ENCODE data around the gene SDHC.
A peak's percentile ranks its signal among the peaks of the same experiment; 100 is the strongest.

Gene SDHC, protein sequence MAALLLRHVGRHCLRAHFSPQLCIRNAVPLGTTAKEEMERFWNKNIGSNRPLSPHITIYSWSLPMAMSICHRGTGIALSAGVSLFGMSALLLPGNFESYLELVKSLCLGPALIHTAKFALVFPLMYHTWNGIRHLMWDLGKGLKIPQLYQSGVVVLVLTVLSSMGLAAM

DNA sequence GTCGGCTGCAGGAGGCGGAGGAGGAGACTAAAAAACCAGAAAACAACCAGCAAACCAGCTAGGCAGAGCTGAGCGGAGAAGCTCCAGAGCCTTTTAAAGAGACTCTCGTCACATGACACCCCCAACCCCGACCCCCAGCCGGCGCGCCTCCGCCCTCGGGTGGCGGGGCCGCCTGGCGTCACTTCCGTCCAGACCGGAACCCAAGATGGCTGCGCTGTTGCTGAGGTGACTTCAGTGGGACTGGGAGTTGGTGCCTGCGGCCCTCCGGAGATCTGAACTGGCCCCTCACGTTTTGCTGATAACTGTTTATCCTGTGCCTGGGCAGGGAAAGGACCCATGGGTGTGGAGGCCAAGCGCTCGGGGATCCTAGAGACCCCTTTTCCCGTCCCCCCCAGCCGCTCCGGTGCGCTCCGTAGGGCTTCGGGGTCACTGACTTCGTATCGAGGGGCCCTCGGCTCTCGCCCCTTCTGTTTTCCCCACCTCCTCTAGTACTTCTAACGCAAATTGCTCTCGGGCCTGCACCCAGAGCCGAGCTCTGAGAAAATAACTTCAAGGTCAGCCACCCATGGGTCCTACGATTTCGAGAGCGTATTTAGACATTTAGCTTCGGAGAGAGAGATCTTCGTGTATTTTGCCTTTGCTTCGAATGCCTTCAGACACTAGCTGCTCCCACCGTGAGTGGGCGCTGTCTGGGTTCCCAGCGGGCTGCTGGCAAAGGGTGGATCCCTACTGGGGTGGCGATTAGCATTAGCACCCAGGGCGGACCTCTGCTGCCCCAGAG is at the start of gene SDHC:
TSS of gene SDHC (plus strand) at position 181 of the 781 bp plus-strand sequence. CDS start at position 206, 25 bp downstream.
- Mint-ChIP-seq H3K4me3 (peak within 1 kb of the TSS; percentile 99), H3K4me1 (ENCODE audit: low read depth) (peaks cover 26% of the 10 kb centered on the region), H3K27ac (peak within 1 kb of the TSS; percentile 97), H3K36me3 (ENCODE audit: low read depth) (peaks cover 3% of the 10 kb centered on the region), H3K27me3 (ENCODE audit: low read depth) (peaks cover 6% of the 10 kb centered on the region), H3K9me3 (no peaks in the 10 kb centered on the region)
- DNase-seq (ENCODE audit: low spot score) = peak; percentile 87

DNA sequence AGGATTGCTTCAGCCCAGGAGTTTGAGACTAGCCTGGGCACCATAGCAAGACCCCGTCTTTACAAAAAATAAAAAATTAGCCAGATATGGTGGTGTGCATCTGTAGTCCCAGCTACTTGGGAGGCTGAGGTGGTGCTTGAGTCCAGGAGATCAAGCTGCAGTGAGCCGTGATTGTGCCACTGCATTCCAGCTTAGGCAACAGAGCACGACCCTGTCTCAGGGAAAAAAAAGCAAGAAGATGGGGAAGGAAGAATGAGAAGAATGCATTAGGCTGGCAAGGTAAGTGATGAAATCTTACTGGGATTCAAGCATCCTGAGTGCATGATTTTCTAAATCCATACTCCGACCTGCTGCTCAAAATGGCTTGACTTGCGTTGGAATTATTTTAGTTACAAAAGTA is 48.9 kb upstream of the SDHC start:
- Mint-ChIP-seq H3K4me3 (no peak overlapping the region), H3K36me3 (ENCODE audit: low read depth) (no peaks in the 10 kb centered on the region), H3K27ac (no peak overlapping the region), H3K9me3 (no peaks in the 10 kb centered on the region), H3K27me3 (ENCODE audit: low read depth) (peaks cover 23% of the 10 kb centered on the region), H3K4me1 (ENCODE audit: low read depth) (peaks cover 3% of the 10 kb centered on the region)
- no peak for DNase-seq (ENCODE audit: low spot score)

DNA sequence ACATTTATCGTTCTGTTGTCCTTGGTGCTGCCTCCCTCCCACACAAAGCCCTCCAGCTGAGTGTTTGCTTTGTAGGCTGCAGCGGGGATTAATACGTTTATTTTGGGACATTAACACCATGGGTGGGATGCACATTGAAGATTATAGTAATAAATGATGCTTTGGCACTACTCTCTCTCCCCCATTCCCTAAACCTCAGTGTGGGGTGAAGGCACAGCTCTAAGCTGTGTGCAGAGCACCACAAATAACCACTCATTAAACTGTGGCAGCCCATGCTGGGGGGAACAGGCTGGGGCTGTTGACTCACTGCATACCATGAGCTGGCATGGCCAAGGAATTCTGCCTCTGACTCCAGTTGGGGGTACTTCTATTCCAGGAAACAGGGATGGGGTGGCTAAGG is 48.0 kb upstream of the SDHC start:
- Mint-ChIP-seq H3K4me1 (ENCODE audit: low read depth) (peaks cover 3% of the 10 kb centered on the region), H3K27ac (no peak overlapping the region), H3K27me3 (ENCODE audit: low read depth) (peaks cover 15% of the 10 kb centered on the region), H3K36me3 (ENCODE audit: low read depth) (no peaks in the 10 kb centered on the region), H3K9me3 (no peaks in the 10 kb centered on the region), H3K4me3 (no peak overlapping the region)
- no peak for DNase-seq (ENCODE audit: low spot score)

DNA sequence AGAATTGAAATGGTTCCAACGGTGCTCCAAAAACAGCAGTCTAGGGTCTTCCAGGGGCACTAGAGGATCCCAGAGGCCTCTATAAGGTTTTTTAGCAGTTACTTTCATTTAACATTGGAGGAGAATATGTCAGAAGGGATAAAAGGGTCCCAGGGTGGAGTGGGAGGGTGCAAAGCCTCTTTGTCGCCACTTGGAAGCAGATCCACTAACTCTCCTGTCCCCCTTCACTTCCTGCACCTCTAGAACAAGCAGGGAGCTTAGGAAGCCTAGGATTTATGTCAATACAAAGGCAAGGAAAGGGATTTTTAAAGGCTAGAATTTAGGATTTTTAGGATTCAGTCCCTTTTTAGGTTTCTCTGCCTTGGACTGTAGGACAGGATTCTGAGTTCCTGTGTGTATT is 47.3 kb upstream of the SDHC start:
- no peak for DNase-seq (ENCODE audit: low spot score)
- Mint-ChIP-seq H3K4me3 (no peak overlapping the region), H3K4me1 (ENCODE audit: low read depth) (peaks cover 3% of the 10 kb centered on the region), H3K27ac (no peak overlapping the region), H3K36me3 (ENCODE audit: low read depth) (no peaks in the 10 kb centered on the region), H3K9me3 (no peaks in the 10 kb centered on the region), H3K27me3 (ENCODE audit: low read depth) (peaks cover 11% of the 10 kb centered on the region)

DNA sequence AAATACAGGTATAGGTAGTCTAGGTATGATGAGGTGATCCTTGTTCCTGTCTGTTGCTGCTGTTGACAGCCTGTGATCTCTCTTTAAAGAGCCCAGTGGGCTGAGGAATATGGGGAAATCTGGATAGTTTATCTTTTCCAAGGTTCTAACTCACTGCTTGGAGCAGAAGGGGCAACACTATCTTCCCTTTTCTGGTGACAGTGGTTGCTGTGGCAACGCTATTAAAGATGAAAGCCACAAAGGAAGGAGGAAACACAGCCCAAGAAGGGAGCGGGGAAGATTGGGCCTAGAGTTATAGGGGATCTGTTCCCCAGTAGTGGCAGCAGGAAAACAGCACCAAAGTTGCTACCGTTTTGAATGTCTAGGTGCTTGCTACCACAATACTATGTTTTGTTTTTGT is 46.9 kb upstream of the SDHC start:
- Mint-ChIP-seq H3K9me3 (no peaks in the 10 kb centered on the region), H3K4me1 (ENCODE audit: low read depth) (peaks cover 3% of the 10 kb centered on the region), H3K36me3 (ENCODE audit: low read depth) (no peaks in the 10 kb centered on the region), H3K4me3 (no peak overlapping the region), H3K27me3 (ENCODE audit: low read depth) (peaks cover 9% of the 10 kb centered on the region), H3K27ac (no peak overlapping the region)
- no peak for DNase-seq (ENCODE audit: low spot score)

DNA sequence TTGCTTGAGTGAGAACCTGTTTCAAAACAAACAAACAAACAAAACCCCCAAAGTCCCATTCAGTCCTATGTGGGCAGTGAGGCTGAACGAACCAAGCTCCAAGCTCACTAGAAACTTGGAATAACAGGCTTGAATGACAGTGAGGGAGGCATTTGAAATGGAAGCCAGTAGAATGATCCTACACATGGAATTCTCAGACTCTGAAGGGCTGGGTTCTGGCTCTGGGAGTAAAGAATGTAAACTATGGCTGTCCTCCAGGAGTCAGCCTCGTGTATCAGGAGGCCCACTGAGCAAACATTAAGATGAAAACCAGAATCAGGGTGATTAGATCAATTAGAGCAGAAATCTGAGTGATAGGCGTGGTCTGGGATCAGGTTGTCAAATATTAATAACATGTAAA is 40.8 kb upstream of the SDHC start:
- H3K9me3 Mint-ChIP-seq = no peaks in the 10 kb centered on the region
- no peaks in the 10 kb centered on the region for H3K4me1 Mint-ChIP-seq (ENCODE audit: low read depth)
- no peak overlapping the region for H3K4me3 Mint-ChIP-seq
- no peak overlapping the region for H3K27ac Mint-ChIP-seq
- H3K27me3 Mint-ChIP-seq (ENCODE audit: low read depth) = peaks cover 24% of the 10 kb centered on the region
- no peak for DNase-seq (ENCODE audit: low spot score)
- H3K36me3 Mint-ChIP-seq (ENCODE audit: low read depth) = no peaks in the 10 kb centered on the region

DNA sequence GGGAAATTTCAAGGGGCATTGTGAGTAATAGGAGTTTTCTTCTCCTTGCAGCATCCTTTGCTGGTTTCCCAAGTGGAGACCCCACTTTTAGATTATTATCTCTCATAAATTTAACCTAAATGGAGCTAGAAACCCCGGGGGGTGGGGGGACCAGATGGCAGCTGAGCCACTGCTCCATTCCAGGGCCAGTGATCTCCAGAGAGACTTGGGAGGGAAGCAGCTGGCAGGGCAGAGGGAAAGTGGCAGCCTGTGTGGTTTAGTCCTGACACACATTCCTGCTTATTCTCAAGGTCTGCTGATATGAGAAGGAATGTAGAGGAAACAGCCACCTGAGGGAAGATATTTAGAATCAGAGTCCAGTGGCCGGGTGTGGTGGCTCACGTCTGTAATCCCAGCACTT is 39.3 kb upstream of the SDHC start:
- no peaks in the 10 kb centered on the region for H3K36me3 Mint-ChIP-seq (ENCODE audit: low read depth)
- H3K27me3 Mint-ChIP-seq (ENCODE audit: low read depth) = peaks cover 34% of the 10 kb centered on the region
- DNase-seq (ENCODE audit: low spot score) = no peak
- no peak overlapping the region for H3K4me3 Mint-ChIP-seq
- H3K27ac Mint-ChIP-seq = no peak overlapping the region
- H3K9me3 Mint-ChIP-seq = no peaks in the 10 kb centered on the region
- no peaks in the 10 kb centered on the region for H3K4me1 Mint-ChIP-seq (ENCODE audit: low read depth)

DNA sequence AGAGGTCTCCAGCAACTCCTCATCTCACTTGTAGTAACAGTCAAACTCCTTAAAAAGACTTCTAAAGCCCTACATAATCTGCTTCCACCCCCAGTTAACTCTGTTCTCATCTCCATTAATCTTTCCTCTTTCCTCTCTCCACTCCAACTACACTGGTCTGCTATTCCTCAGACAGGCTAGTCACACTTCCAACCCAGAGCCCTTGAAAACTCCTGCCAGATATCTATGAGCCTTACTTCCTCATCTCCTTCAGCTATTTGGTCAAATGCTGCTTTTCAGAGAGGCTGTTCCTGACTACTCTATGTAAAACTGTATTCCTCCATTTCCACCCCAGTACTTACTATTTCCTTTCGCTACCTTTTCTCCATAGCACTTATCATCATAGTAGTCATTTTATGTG is 31.2 kb upstream of the SDHC start:
- no peak overlapping the region for H3K4me3 Mint-ChIP-seq
- no peak overlapping the region for H3K27ac Mint-ChIP-seq
- no peaks in the 10 kb centered on the region for H3K4me1 Mint-ChIP-seq (ENCODE audit: low read depth)
- H3K27me3 Mint-ChIP-seq (ENCODE audit: low read depth) = peaks cover 36% of the 10 kb centered on the region
- no peaks in the 10 kb centered on the region for H3K9me3 Mint-ChIP-seq
- no peak for DNase-seq (ENCODE audit: low spot score)
- no peaks in the 10 kb centered on the region for H3K36me3 Mint-ChIP-seq (ENCODE audit: low read depth)

DNA sequence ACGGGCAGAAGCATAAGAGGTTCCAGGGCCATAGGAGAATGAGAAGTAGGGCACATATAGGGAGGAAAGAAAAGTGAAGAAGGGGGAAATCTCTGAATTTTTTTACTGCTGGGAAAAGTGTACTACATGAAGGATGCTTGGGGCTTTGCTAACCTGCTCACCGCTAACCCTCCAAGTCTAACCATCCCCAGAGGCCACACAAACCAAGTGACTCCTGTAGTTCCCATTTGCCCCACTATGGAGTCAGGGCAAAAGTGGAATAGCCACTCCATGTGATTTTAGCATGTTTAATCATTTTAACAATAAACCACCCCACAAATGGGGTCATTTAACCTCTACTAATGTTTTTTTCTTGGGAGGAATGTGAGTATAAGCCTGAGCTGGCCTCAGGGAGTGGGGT is 29.1 kb upstream of the SDHC start:
- H3K36me3 Mint-ChIP-seq (ENCODE audit: low read depth) = no peaks in the 10 kb centered on the region
- H3K27ac Mint-ChIP-seq = no peak overlapping the region
- DNase-seq (ENCODE audit: low spot score) = no peak
- no peaks in the 10 kb centered on the region for H3K4me1 Mint-ChIP-seq (ENCODE audit: low read depth)
- H3K9me3 Mint-ChIP-seq = no peaks in the 10 kb centered on the region
- H3K27me3 Mint-ChIP-seq (ENCODE audit: low read depth) = peaks cover 24% of the 10 kb centered on the region
- no peak overlapping the region for H3K4me3 Mint-ChIP-seq

DNA sequence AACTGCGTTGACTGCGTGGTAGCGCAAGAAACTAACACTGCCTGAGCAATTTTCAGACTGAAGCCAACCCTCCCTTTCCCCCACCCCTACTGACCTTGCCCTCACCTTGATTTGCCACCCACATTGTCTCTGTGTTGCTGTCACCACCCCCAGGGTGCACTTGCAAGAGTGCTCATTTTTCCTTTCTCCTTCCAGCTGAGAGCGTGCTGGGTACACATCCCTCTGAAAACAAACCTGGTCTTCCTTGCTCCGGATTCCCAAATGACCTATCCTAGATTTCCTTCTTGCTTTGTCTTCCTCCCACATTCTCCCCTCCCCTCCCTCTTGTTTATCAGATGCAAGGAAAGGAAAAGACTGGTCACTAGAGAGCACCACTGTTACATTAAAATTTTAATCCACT is 28.7 kb upstream of the SDHC start:
- H3K27ac Mint-ChIP-seq = no peak overlapping the region
- no peaks in the 10 kb centered on the region for H3K4me1 Mint-ChIP-seq (ENCODE audit: low read depth)
- no peak overlapping the region for H3K4me3 Mint-ChIP-seq
- peaks cover 21% of the 10 kb centered on the region for H3K27me3 Mint-ChIP-seq (ENCODE audit: low read depth)
- DNase-seq (ENCODE audit: low spot score) = no peak
- no peaks in the 10 kb centered on the region for H3K36me3 Mint-ChIP-seq (ENCODE audit: low read depth)
- no peaks in the 10 kb centered on the region for H3K9me3 Mint-ChIP-seq

DNA sequence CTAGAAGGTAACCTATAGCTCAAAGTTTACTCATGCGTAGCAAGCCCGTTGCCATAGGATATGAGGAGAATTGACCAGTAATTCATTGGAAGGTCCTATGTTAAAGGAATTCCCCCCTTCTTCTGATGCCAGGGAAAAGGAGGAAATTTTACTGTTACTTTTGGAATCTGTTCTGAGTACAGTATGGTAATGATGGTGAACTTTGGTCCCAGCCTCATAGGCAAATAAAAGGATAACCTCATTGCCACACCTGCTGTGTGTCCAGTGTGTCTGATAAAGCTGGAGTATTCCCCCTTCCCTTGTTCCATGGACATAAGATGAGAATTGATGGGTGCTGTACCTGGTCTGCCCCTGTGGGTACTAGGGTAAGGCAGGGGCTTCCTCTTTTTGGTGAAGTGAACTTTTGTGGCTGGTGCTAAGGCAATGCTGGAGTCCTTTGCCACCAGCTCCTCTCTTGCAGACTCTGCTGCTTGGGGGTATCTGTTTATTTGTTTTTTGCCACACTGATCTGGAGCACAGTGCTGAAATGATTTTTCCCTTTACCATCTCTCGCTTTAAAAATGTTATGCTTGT is 26.6 kb upstream of the SDHC start:
- no peak for DNase-seq (ENCODE audit: low spot score)
- Mint-ChIP-seq H3K9me3 (no peaks in the 10 kb centered on the region), H3K27ac (no peak overlapping the region), H3K36me3 (ENCODE audit: low read depth) (no peaks in the 10 kb centered on the region), H3K4me1 (ENCODE audit: low read depth) (no peaks in the 10 kb centered on the region), H3K27me3 (ENCODE audit: low read depth) (peaks cover 21% of the 10 kb centered on the region), H3K4me3 (no peak overlapping the region)

DNA sequence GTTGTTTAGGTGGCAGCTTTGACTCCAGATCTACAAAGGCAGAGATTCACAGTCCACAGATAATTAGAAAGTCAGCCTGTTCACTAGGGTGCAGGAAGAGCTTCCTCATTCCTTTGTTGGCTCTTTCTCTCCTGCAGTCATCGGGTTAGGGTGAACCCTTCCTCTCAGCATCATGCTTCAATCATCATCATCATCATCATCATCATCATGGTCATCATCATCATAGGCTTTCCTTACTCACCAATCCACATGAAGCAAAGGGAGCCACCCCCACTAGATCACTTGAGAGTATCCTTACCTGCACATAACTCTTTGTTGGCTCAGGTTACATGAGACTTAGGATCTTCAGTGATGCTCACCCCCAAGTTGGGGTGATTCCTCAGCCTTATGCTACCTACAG is 23.4 kb upstream of the SDHC start:
- Mint-ChIP-seq H3K4me1 (ENCODE audit: low read depth) (no peaks in the 10 kb centered on the region), H3K27ac (no peak overlapping the region), H3K27me3 (ENCODE audit: low read depth) (no peaks in the 10 kb centered on the region), H3K9me3 (no peaks in the 10 kb centered on the region), H3K4me3 (no peak overlapping the region), H3K36me3 (ENCODE audit: low read depth) (no peaks in the 10 kb centered on the region)
- no peak for DNase-seq (ENCODE audit: low spot score)

DNA sequence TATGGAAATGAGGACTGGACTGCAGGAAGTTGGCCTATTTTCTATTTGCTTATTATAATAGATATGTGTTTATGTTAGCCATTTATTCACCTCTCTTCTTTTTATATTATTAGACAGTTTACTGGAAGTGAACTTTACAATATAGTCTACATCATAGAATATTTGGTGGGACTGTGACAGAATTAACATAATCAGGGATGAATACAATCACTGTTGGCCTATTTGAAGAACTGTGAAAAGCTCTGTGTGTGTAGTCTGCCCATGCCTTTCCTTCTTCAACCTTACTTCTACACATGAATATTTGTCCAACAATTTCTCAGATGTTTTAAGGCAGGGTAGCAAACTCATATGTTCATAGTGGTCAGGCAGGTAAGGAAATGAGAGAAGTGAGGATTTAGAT is 16.8 kb upstream of the SDHC start:
- no peak overlapping the region for H3K27ac Mint-ChIP-seq
- H3K36me3 Mint-ChIP-seq (ENCODE audit: low read depth) = peaks cover 2% of the 10 kb centered on the region
- H3K4me3 Mint-ChIP-seq = no peak overlapping the region
- no peak for DNase-seq (ENCODE audit: low spot score)
- H3K4me1 Mint-ChIP-seq (ENCODE audit: low read depth) = peaks cover 4% of the 10 kb centered on the region
- no peaks in the 10 kb centered on the region for H3K9me3 Mint-ChIP-seq
- H3K27me3 Mint-ChIP-seq (ENCODE audit: low read depth) = no peaks in the 10 kb centered on the region

DNA sequence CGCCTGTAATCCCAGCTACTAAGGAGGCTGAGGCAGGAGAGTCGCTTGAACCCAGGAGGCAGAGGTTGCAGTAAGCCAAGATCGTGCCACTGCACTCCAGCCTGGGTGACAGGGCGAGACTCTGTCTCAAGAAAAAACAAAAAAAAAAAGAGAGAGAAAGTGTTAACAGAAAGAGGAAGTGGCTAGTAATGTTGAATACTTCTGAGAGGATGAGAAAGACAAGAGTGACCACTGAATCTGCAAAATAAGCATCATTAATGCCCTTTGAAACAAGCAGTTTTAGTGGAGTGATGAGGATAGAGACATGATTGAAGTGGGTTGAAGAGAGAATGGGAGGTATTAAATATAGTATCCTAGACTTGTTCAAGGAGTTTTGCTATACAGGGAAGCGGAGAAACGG is 16.1 kb upstream of the SDHC start:
- no peaks in the 10 kb centered on the region for H3K9me3 Mint-ChIP-seq
- H3K27ac Mint-ChIP-seq = no peak overlapping the region
- DNase-seq (ENCODE audit: low spot score) = no peak
- peaks cover 4% of the 10 kb centered on the region for H3K4me1 Mint-ChIP-seq (ENCODE audit: low read depth)
- H3K36me3 Mint-ChIP-seq (ENCODE audit: low read depth) = peaks cover 2% of the 10 kb centered on the region
- no peaks in the 10 kb centered on the region for H3K27me3 Mint-ChIP-seq (ENCODE audit: low read depth)
- H3K4me3 Mint-ChIP-seq = no peak overlapping the region
